ENCODE results near the gene FAM184A.

GRCh38 chr6:119020597-119021561, 57.6 kb downstream of the FAM184A start:
- TF ChIP-seq POLR2AphosphoS5 (IDR thresholded peaks at IDR 0.05; ENCODE audit: low read length) (no peak), TARDBP (IDR thresholded peaks at IDR 0.05; ENCODE audit: borderline replicate concordance) (no peak), TAF1 (IDR thresholded peaks at IDR 0.05; ENCODE audit: borderline replicate concordance, low read depth, low read length) (no peak), NFIC (IDR thresholded peaks at IDR 0.05; ENCODE audit: low read depth, low read length) (no peak), CTCF (IDR thresholded peaks at IDR 0.05 in 2 of 3, conservative IDR thresholded peaks at IDR 0.05 in 1 of 3; ENCODE audit: control insufficient read depth in 2 of 3, extremely low read depth in 1 of 3, insufficient read depth in 1 of 3, low read depth in 3 of 3, low read length in 3 of 3) (no peak), PKNOX1 (IDR thresholded peaks at IDR 0.05) (no peak)

All from GM12878 (cell line).